IMR-90 (cell line): Measurements from ENCODE around the gene COL20A1. TPM values are rescaled to one million over a fixed set of nuclear protein-coding genes. Genes with fewer than 3 reads are reported as not detected.

ENCODE experiments used
- ATAC-seq: fragments of 200-7000 bp; cut with Tn5 transposase; 2 replicates; pipeline ENCODE4 v1.9.1; 2020; ENCODE audit warnings: low read depth, mild to moderate bottlenecking, moderate library complexity
- BruUV-seq: library from RNA; stranded (reverse); fragments of 400-500 nt; replicated peaks from 2 replicates; lab custom pipeline; 2021; lab: Mats Ljungman, UMichigan
- CTCF ChIA-PET: fragments of 300-600 bp; formaldehyde crosslinking; extraction: SDS; loops from one replicate; lab custom pipeline; 2021; ENCODE audit warnings: antibody characterized with exemption; lab: Yijun Ruan, JAX
- POLR2A ChIA-PET: fragments of 300-600 bp; sonication (Branson Sonifier 250); formaldehyde crosslinking; loops from one replicate; lab custom pipeline; 2022; ENCODE audit warnings: antibody characterized with exemption; ENCODE audit not compliant: unreplicated experiment; lab: Charles Lee
- DNase-seq: peaks from one replicate; pipeline ENCODE4 v3.0.0; 2013
- H2AFZ ChIP-seq: replicated peaks from 2 replicates; pipeline ENCODE3; 2013; ENCODE audit warnings: low read length, mild to moderate bottlenecking; ENCODE audit not compliant: poor library complexity
- H2AK5ac ChIP-seq: 2 replicates; pipeline ENCODE4 v1.6.1; 2013; ENCODE audit warnings: low read depth, low read length, inconsistent platforms
- H2AK9ac ChIP-seq: replicated peaks from 2 replicates; pipeline ENCODE3; 2013; ENCODE audit warnings: mild to moderate bottlenecking, low read depth, low read length, moderate library complexity; ENCODE audit not compliant: poor library complexity
- H2BK120ac ChIP-seq: 2 replicates; pipeline ENCODE4 v1.6.1; 2013; ENCODE audit warnings: low read depth, low read length, inconsistent platforms
- H2BK15ac ChIP-seq: 3 replicates; pipeline ENCODE4 v1.6.1; 2013; ENCODE audit warnings: low read depth, low read length, inconsistent platforms
- H2BK20ac ChIP-seq: 2 replicates; pipeline ENCODE4 v1.6.1; 2013; ENCODE audit warnings: low read depth, mild to moderate bottlenecking, inconsistent platforms, low read length, moderate library complexity
- H2BK5ac ChIP-seq: 2 replicates; pipeline ENCODE4 v1.6.1; 2013; ENCODE audit warnings: mild to moderate bottlenecking, low read depth, low read length, inconsistent platforms; ENCODE audit not compliant: poor library complexity, severe bottlenecking
- H3K14ac ChIP-seq: replicated peaks from 2 replicates; pipeline ENCODE4 v1.6.1; 2013; ENCODE audit warnings: low read depth, low read length, inconsistent platforms
- H3K18ac ChIP-seq: 2 replicates; pipeline ENCODE4 v1.6.1; 2013; ENCODE audit warnings: low read depth, low read length, control low read depth
- H3K23ac ChIP-seq: 2 replicates; pipeline ENCODE4 v1.6.1; 2013; ENCODE audit warnings: low read depth, low read length, inconsistent platforms
- H3K27ac ChIP-seq: 2 replicates; pipeline ENCODE4 v1.5.1; 2013; ENCODE audit warnings: mild to moderate bottlenecking, control low read depth, low read length; ENCODE audit not compliant: insufficient read depth
- H3K27me3 ChIP-seq: 2 replicates; pipeline ENCODE4 v1.6.1; 2013; ENCODE audit warnings: low read length; ENCODE audit not compliant: control insufficient read depth, insufficient read depth
- H3K36me3 ChIP-seq: 2 replicates; pipeline ENCODE4 v1.6.1; 2013; ENCODE audit warnings: low read length, mixed read lengths; ENCODE audit not compliant: control insufficient read depth, insufficient read depth
- H3K4ac ChIP-seq: 2 replicates; pipeline ENCODE4 v1.6.1; 2013; ENCODE audit warnings: low read depth, low read length, inconsistent platforms
- H3K4me1 ChIP-seq: 2 replicates; pipeline ENCODE4 v1.6.1; 2013; ENCODE audit warnings: low read length, mixed read lengths; ENCODE audit not compliant: control insufficient read depth, insufficient read depth
- H3K4me2 ChIP-seq: 2 replicates; pipeline ENCODE4 v1.6.1; 2013; ENCODE audit warnings: low read depth, mild to moderate bottlenecking, control low read depth, low read length, moderate library complexity
- H3K4me3 ChIP-seq: 2 replicates; pipeline ENCODE4 v1.5.1; 2013; ENCODE audit warnings: low read depth, mild to moderate bottlenecking, control low read depth, low read length, moderate library complexity; ENCODE audit not compliant: insufficient read depth
- H3K56ac ChIP-seq: 2 replicates; pipeline ENCODE4 v1.6.1; 2013; ENCODE audit warnings: low read length, inconsistent platforms; ENCODE audit not compliant: insufficient read depth; ENCODE audit errors: extremely low read depth
- H3K79me1 ChIP-seq, 2 experiments: 2 replicates each; pipeline ENCODE4 v1.6.1; 2013; ENCODE audit warnings: low read length in 2 of 2, inconsistent platforms in 1 of 2, low read depth in 1 of 2
- H3K9ac ChIP-seq: 2 replicates; pipeline ENCODE4 v1.6.1; 2013; ENCODE audit warnings: low read depth, low read length, control low read depth
- H3K9me1 ChIP-seq: 2 replicates; pipeline ENCODE4 v1.6.1; 2013; ENCODE audit warnings: low read length, inconsistent platforms; ENCODE audit not compliant: insufficient read depth
- H3K9me3 ChIP-seq: 2 replicates; pipeline ENCODE4 v1.6.1; 2013; ENCODE audit warnings: low read length; ENCODE audit not compliant: control insufficient read depth, insufficient read depth
- H4K20me1 ChIP-seq: 2 replicates; pipeline ENCODE4 v1.6.1; 2013; ENCODE audit warnings: low read length, inconsistent platforms; ENCODE audit not compliant: insufficient read depth
- H4K5ac ChIP-seq: 2 replicates; pipeline ENCODE4 v1.6.1; 2013; ENCODE audit warnings: mild to moderate bottlenecking, low read depth, low read length, control low read depth
- H4K8ac ChIP-seq, 2 experiments: 2 replicates each; pipeline ENCODE4 v1.6.1; 2013; ENCODE audit warnings: low read depth in 2 of 2, low read length in 2 of 2, control low read depth in 1 of 2, inconsistent platforms in 1 of 2
- H4K91ac ChIP-seq: 2 replicates; pipeline ENCODE4 v1.6.1; 2013; ENCODE audit warnings: low read depth, low read length, inconsistent platforms; ENCODE audit not compliant: insufficient read depth
- BHLHE40 ChIP-seq: fragments of 150-350 bp; IDR thresholded peaks from 2 replicates; pipeline ENCODE4 v1.6.1; 2016; ENCODE audit warnings: mild to moderate bottlenecking, low read depth, low read length
- CEBPB ChIP-seq: IDR thresholded peaks from 2 replicates; pipeline ENCODE4 v1.6.1; 2012; ENCODE audit warnings: low read depth, low read length, improper control_type of control experiment
- CHD1 ChIP-seq: IDR thresholded peaks from 2 replicates; pipeline ENCODE4 v1.6.1; 2012; ENCODE audit warnings: low read depth, low read length, improper control_type of control experiment
- FOS ChIP-seq: fragments of 150-350 bp; IDR thresholded peaks from 2 replicates; pipeline ENCODE4 v1.6.1; 2016; ENCODE audit warnings: low read depth, low read length
- MAFK ChIP-seq: IDR thresholded peaks from 2 replicates; pipeline ENCODE4 v1.6.1; 2012; ENCODE audit warnings: low read depth, low read length, improper control_type of control experiment
- MAZ ChIP-seq: IDR thresholded peaks from 2 replicates; pipeline ENCODE4 v1.6.1; 2012; ENCODE audit warnings: low read depth, mild to moderate bottlenecking, low read length, improper control_type of control experiment, moderate library complexity, borderline replicate concordance
- MXI1 ChIP-seq: IDR thresholded peaks from 2 replicates; pipeline ENCODE4 v1.6.1; 2012; ENCODE audit warnings: low read depth, mild to moderate bottlenecking, low read length, moderate library complexity, borderline replicate concordance
- NFE2L2 ChIP-seq: fragments of 150-350 bp; IDR thresholded peaks from 2 replicates; pipeline ENCODE4 v1.6.1; 2016; ENCODE audit warnings: low read depth, mild to moderate bottlenecking, low read length
- POLR2A ChIP-seq: IDR thresholded peaks from 2 replicates; pipeline ENCODE4 v1.6.1; 2012; ENCODE audit warnings: mild to moderate bottlenecking, low read depth, low read length
- RAD21 ChIP-seq: IDR thresholded peaks from 2 replicates; pipeline ENCODE4 v1.6.1; 2012; ENCODE audit warnings: low read length, improper control_type of control experiment
- RCOR1 ChIP-seq: IDR thresholded peaks from 2 replicates; pipeline ENCODE4 v1.6.1; 2012; ENCODE audit warnings: mild to moderate bottlenecking, low read length, improper control_type of control experiment; ENCODE audit not compliant: insufficient replicate concordance
- RFX5 ChIP-seq: IDR thresholded peaks from 2 replicates; pipeline ENCODE4 v1.8.0; 2012; ENCODE audit warnings: low read depth, mild to moderate bottlenecking, low read length, moderate library complexity
- SMC3 ChIP-seq: fragments of 150-350 bp; IDR thresholded peaks from 2 replicates; pipeline ENCODE4 v1.6.1; 2016; ENCODE audit warnings: low read depth, mild to moderate bottlenecking, antibody characterized with exemption, low read length, moderate library complexity
- WGBS, 2 experiments: methylation state at CpG; one replicate each; pipeline versions ENCODE4 v1.1.5 to v1.1.7; 2013; ENCODE audit warnings: missing lambda C conversion rate in 2 of 2; ENCODE audit not compliant: insufficient read length in 1 of 2; ENCODE audit errors: extremely low coverage in 2 of 2; 5-methylcytosine and 5-hydroxymethylcytosine counted together
- dilution Hi-C: fragments of 300-500 bp; cut with HindIII; formaldehyde crosslinking; loops from one replicate; pipeline ENCODE4 v1.14.3; 2018; ENCODE audit warnings: low sequenced_read_pairs; ENCODE audit not compliant: unreplicated experiment
- in situ Hi-C: fragments of 300-500 bp; cut with MboI; formaldehyde crosslinking; loops from 3 replicates; pipeline ENCODE4 v1.14.3; 2019; ENCODE audit warnings: low sequenced_read_pairs, inconsistent platforms, mixed read lengths
- intact Hi-C: fragments of 100-400 bp; cut with micrococcal nuclease; formaldehyde crosslinking; loops from 2 replicates; pipeline ENCODE4 v1.10.0; 2022
- polyA plus RNA-seq, 3 experiments: library from polyadenylated mRNA; depleted of rRNA; stranded (reverse); fragments of >200 nt; gene quantifications; 2 replicates each; pipeline ENCODE4 v1.2.3, GENCODE V29; 2012; ENCODE audit warnings: low replicate concordance in 1 of 3
- total RNA-seq: library from RNA; depleted of rRNA; stranded (reverse); fragments of >200 nt; gene quantifications from 2 replicates; pipeline ENCODE4 v1.2.3, GENCODE V29; 2012
- TF ChIP-seq, protein P1 (sequence below): fragments of 150-350 bp; IDR thresholded peaks from 2 replicates; pipeline ENCODE4 v1.6.1; 2016; ENCODE audit warnings: low read depth, mild to moderate bottlenecking, low read length, moderate library complexity, borderline replicate concordance
- TF ChIP-seq, protein P2 (sequence below): conservative IDR thresholded peaks from 2 replicates; pipeline ENCODE4 v1.5.1; 2012; ENCODE audit warnings: mild to moderate bottlenecking, low read depth, low read length, improper control_type of control experiment
- TF ChIP-seq, protein P3 (sequence below): fragments of 150-350 bp; IDR thresholded peaks from 2 replicates; pipeline ENCODE4 v1.6.1; 2017; ENCODE audit warnings: mild to moderate bottlenecking, antibody characterized with exemption, low read length, low read depth

Gene COL20A1
- total and polyA plus RNA-seq, 2 of the 4 experiments (the other 2 are of a cell fraction): not detected

DNA sequence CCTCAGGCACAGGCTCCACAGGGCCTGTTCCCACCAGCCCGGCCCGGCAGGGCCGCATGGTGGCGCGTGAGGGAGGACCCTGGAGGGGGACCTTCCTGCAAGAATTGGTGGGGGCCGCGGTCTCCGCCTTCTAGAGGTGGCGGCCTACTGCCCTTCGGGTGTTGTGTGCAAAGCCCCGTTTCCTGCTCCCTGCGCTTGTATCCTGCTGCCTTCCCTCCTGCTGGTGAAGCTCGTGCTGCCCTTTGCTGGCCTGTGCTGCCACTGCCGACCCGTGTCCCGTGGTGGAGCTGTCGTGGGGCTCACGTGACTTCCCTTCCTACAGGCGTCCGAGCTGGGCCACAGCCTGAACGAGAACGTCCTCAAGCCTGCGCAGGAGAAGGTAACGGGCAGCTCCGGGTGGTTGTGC lies 8.4 kb upstream of the COL20A1 start:
- Histone ChIP-seq H3K9ac (no peak overlapping the region), H2BK120ac (no peak overlapping the region), H3K9me1 (no peaks in the 10 kb centered on the region), H3K4ac (no peak overlapping the region), H3K27me3 (no peaks in the 10 kb centered on the region), H2BK5ac (no peak overlapping the region), H3K79me1 (peaks cover 10 to 30% of the 10 kb centered on the region in 2 experiments; a peak in 3 of 4 replicates), H3K4me3 (no peak overlapping the region), H3K4me1 (no peaks in the 10 kb centered on the region), H3K4me2 (no peak overlapping the region), H4K5ac (no peak overlapping the region), H4K8ac (no peak overlapping the region), H3K36me3 (peaks cover 85% of the 10 kb centered on the region), H2AK9ac (no peak overlapping the region), H4K91ac (no peak overlapping the region), H2BK20ac (no peak overlapping the region), H2AK5ac (no peak overlapping the region), H2AFZ (no peak overlapping the region), H3K14ac (no peak overlapping the region), H4K20me1 (peaks cover 58% of the 10 kb centered on the region), H3K56ac (no peak overlapping the region), H3K18ac (no peak overlapping the region), H3K9me3 (no peaks in the 10 kb centered on the region), H2BK15ac (no peak overlapping the region), H3K27ac (no peak overlapping the region), H3K23ac (no peak overlapping the region)
- no peak for TF ChIP-seq RAD21
- TF ChIP-seq, protein P1, sequence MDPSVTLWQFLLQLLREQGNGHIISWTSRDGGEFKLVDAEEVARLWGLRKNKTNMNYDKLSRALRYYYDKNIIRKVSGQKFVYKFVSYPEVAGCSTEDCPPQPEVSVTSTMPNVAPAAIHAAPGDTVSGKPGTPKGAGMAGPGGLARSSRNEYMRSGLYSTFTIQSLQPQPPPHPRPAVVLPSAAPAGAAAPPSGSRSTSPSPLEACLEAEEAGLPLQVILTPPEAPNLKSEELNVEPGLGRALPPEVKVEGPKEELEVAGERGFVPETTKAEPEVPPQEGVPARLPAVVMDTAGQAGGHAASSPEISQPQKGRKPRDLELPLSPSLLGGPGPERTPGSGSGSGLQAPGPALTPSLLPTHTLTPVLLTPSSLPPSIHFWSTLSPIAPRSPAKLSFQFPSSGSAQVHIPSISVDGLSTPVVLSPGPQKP: no peak
- TF ChIP-seq, protein P2, sequence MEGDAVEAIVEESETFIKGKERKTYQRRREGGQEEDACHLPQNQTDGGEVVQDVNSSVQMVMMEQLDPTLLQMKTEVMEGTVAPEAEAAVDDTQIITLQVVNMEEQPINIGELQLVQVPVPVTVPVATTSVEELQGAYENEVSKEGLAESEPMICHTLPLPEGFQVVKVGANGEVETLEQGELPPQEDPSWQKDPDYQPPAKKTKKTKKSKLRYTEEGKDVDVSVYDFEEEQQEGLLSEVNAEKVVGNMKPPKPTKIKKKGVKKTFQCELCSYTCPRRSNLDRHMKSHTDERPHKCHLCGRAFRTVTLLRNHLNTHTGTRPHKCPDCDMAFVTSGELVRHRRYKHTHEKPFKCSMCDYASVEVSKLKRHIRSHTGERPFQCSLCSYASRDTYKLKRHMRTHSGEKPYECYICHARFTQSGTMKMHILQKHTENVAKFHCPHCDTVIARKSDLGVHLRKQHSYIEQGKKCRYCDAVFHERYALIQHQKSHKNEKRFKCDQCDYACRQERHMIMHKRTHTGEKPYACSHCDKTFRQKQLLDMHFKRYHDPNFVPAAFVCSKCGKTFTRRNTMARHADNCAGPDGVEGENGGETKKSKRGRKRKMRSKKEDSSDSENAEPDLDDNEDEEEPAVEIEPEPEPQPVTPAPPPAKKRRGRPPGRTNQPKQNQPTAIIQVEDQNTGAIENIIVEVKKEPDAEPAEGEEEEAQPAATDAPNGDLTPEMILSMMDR: no peak
- TF ChIP-seq SMC3: no peak
- TF ChIP-seq MAZ: no peak
- TF ChIP-seq BHLHE40: no peak
- no peak for TF ChIP-seq NFE2L2
- no peak for TF ChIP-seq RCOR1
- TF ChIP-seq MXI1: no peak
- no peak for TF ChIP-seq CHD1
- TF ChIP-seq, protein P3, sequence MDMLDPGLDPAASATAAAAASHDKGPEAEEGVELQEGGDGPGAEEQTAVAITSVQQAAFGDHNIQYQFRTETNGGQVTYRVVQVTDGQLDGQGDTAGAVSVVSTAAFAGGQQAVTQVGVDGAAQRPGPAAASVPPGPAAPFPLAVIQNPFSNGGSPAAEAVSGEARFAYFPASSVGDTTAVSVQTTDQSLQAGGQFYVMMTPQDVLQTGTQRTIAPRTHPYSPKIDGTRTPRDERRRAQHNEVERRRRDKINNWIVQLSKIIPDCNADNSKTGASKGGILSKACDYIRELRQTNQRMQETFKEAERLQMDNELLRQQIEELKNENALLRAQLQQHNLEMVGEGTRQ: no peak
- TF ChIP-seq RFX5: no peak
- no peak for TF ChIP-seq CEBPB
- no peak for TF ChIP-seq FOS
- no peak for TF ChIP-seq MAFK
- no peak for TF ChIP-seq POLR2A
- intact Hi-C loops (no loop called here), in situ Hi-C loops (no loop called here), dilution Hi-C loops (no loop called here)
- DNase-seq (no peak), ATAC-seq (no peak)
- POLR2A ChIA-PET: no interaction called here
- whole genome bisulfite sequencing, 2 experiments: 84% methylated on average over 18 of the region's 25 CpGs; no CpG with 5 or more reads in 1 of the 2 experiments
- no TSS peak for BruUV-seq
- CTCF ChIA-PET: no interaction called here
